Astrocyte of the spinal cord (primary cell): Measurements from ENCODE around the gene IL4I1.

Source experiments
- DNase-seq: peaks from one replicate; pipeline ENCODE4 v3.0.0; 2011; ENCODE audit warnings: low read depth, low spot score
- H3K4me3 ChIP-seq: 2 replicates; pipeline ENCODE4 v1.5.1; 2011; ENCODE audit warnings: low read depth, mild to moderate bottlenecking, low read length, moderate library complexity
- CTCF ChIP-seq: IDR thresholded peaks from 2 replicates; pipeline ENCODE4 v1.5.1; 2012; ENCODE audit warnings: low read depth, mild to moderate bottlenecking, low read length, inconsistent platforms
- in situ Hi-C: cut with HindIII; loops from 2 replicates; pipeline ENCODE4 v1.10.0; 2017; ENCODE audit warnings: low sequenced_read_pairs

The IL4I1 gene

GRCh38 chr19:49843265-49843664 lies 53.4 kb downstream of the IL4I1 start:
- no peak for TF ChIP-seq CTCF
- no peak for DNase-seq
- H3K4me3 ChIP-seq: no peak overlapping the region
- in situ Hi-C loops: no loop called here

- no peak for TF ChIP-seq CTCF
- in situ Hi-C loops: no loop called here
- DNase-seq: no peak
- no peak overlapping the region for H3K4me3 ChIP-seq
Observed at GRCh38 chr19:49840736-49841249, 55.9 kb downstream of the IL4I1 start.

GRCh38 chr19:49840321-49840720 lies 56.4 kb downstream of the IL4I1 start:
- in situ Hi-C loops: no loop called here
- H3K4me3 ChIP-seq: no peak overlapping the region
- TF ChIP-seq CTCF: no peak
- no peak for DNase-seq

GRCh38 chr19:49839713-49840112 lies 57.0 kb downstream of the IL4I1 start:
- in situ Hi-C loops: no loop called here

More at GRCh38 chr19:49839713-49840112, 57.0 kb downstream of the IL4I1 start:
- no peak for TF ChIP-seq CTCF
- no peak for DNase-seq
- no peak overlapping the region for H3K4me3 ChIP-seq
